Stimulated activated naive CD8-positive, alpha-beta T cell treated with anti-CD3 and anti-CD28 coated beads, Interleukin-15, amount 100 ng/mL, for 72 hours (primary cell): ENCODE results near the gene FRMD8.

ENCODE experiments used
- ATAC-seq: fragments of 150-1000 bp; cut with Tn5 transposase; 2 replicates; pipeline ENCODE4 v1.10.0; 2021; ENCODE audit warnings: mild to moderate bottlenecking, moderate library complexity
- DNase-seq, 2 donors: peaks; one replicate each; pipeline ENCODE4 v3.0.0; 2021 to 2022
- H3K27ac Mint-ChIP-seq, 2 donors: one replicate each; pipeline ENCODE4 v1.8.0; 2022; ENCODE audit warnings: mild to moderate bottlenecking in 2 of 2, mixed read lengths in 2 of 2, moderate library complexity in 2 of 2
- H3K27me3 Mint-ChIP-seq: one replicate; pipeline ENCODE4 v1.8.0; 2022; ENCODE audit warnings: mixed read lengths
- H3K4me1 Mint-ChIP-seq: one replicate; pipeline ENCODE4 v1.8.0; 2022; ENCODE audit warnings: mild to moderate bottlenecking, mixed read lengths
- H3K4me3 Mint-ChIP-seq, 2 donors: one replicate each; pipeline ENCODE4 v1.8.0; 2022; ENCODE audit warnings: mild to moderate bottlenecking in 2 of 2, mixed read lengths in 2 of 2, moderate library complexity in 1 of 2
- H3K9me3 Mint-ChIP-seq, 2 donors: one replicate each; pipeline ENCODE4 v1.8.0; 2022; ENCODE audit warnings: mixed read lengths in 2 of 2

FRMD8 gene

GRCh38 chr11:65420979-65421793 lies 34.7 kb downstream of the FRMD8 start:
- Mint-ChIP-seq H3K9me3 (peaks cover 0 to 10% of the 10 kb centered on the region in 2 donors), H3K4me1 (peaks cover 77% of the 10 kb centered on the region), H3K27ac (peak overlapping the region; percentile 99 to 100), H3K27me3 (peaks cover 7% of the 10 kb centered on the region), H3K4me3 (peak overlapping the region; percentile 90 to 97)
- ATAC-seq (peak; percentile 39), DNase-seq (peak; percentile 90 to 94)

GRCh38 chr11:65421794-65422632 lies 35.6 kb downstream of the FRMD8 start:
- peaks cover 77% of the 10 kb centered on the region for H3K4me1 Mint-ChIP-seq

GRCh38 chr11:65422633-65423515 lies 36.4 kb downstream of the FRMD8 start, which contains the start of gene NEAT1:
Gene NEAT1 (plus strand): TSS chr11:65422798.
- H3K4me3 Mint-ChIP-seq: peak within 1 kb of the TSS; percentile 90 to 97
- H3K27ac Mint-ChIP-seq: peak within 1 kb of the TSS; percentile 99 to 100
- H3K27me3 Mint-ChIP-seq: peaks cover 7% of the 10 kb centered on the region
- peaks cover 0 to 10% of the 10 kb centered on the region in 2 donors for H3K9me3 Mint-ChIP-seq
- peaks cover 77% of the 10 kb centered on the region for H3K4me1 Mint-ChIP-seq
- DNase-seq (peak; percentile 97 to 98), ATAC-seq (peak; percentile 4)

More at GRCh38 chr11:65421794-65422632, 35.6 kb downstream of the FRMD8 start:
- H3K27ac Mint-ChIP-seq: peak overlapping the region; percentile 99 to 100
- peak overlapping the region; percentile 90 to 97 for H3K4me3 Mint-ChIP-seq
- H3K27me3 Mint-ChIP-seq: peaks cover 7% of the 10 kb centered on the region
- peak; percentile 7 for ATAC-seq
- H3K9me3 Mint-ChIP-seq: peaks cover 0 to 10% of the 10 kb centered on the region in 2 donors
- DNase-seq: peak; percentile 98 to 99

GRCh38 chr11:65423516-65424204 lies 37.2 kb downstream of the FRMD8 start:
- peak overlapping the region; percentile 90 to 97 for H3K4me3 Mint-ChIP-seq
- peaks cover 78% of the 10 kb centered on the region for H3K4me1 Mint-ChIP-seq
- peaks cover 7% of the 10 kb centered on the region for H3K27me3 Mint-ChIP-seq
- DNase-seq (peak; percentile 68 to 71), ATAC-seq (no peak)
- H3K27ac Mint-ChIP-seq: peak overlapping the region; percentile 99 to 100
- peaks cover 0 to 10% of the 10 kb centered on the region in 2 donors for H3K9me3 Mint-ChIP-seq

- Mint-ChIP-seq H3K4me1 (peaks cover 77% of the 10 kb centered on the region), H3K9me3 (peaks cover 0 to 10% of the 10 kb centered on the region in 2 donors), H3K27ac (peak overlapping the region; percentile 99 to 100), H3K27me3 (peaks cover 7% of the 10 kb centered on the region), H3K4me3 (peak overlapping the region; percentile 90 to 97)
- DNase-seq: peak; percentile 86 to 88
- ATAC-seq: peak; percentile 26
These were observed 38.0 kb downstream of the FRMD8 start for GRCh38 chr11:65424205-65425104.

GRCh38 chr11:65425105-65425970 lies 38.9 kb downstream of the FRMD8 start:
- DNase-seq: peak; percentile 85 to 92
- H3K27ac Mint-ChIP-seq: peak overlapping the region; percentile 99 to 100
- peak overlapping the region; percentile 90 to 97 for H3K4me3 Mint-ChIP-seq
- H3K27me3 Mint-ChIP-seq: peaks cover 7% of the 10 kb centered on the region
- H3K9me3 Mint-ChIP-seq: peaks cover 0 to 10% of the 10 kb centered on the region in 2 donors
- ATAC-seq: peak; percentile 55
- peaks cover 79% of the 10 kb centered on the region for H3K4me1 Mint-ChIP-seq

GRCh38 chr11:65425971-65426838 lies 39.8 kb downstream of the FRMD8 start:
- Mint-ChIP-seq H3K4me1 (peaks cover 87% of the 10 kb centered on the region), H3K4me3 (peak overlapping the region; percentile 90 to 97), H3K27ac (peak overlapping the region; percentile 99 to 100), H3K27me3 (peaks cover 7% of the 10 kb centered on the region), H3K9me3 (peaks cover 0 to 10% of the 10 kb centered on the region in 2 donors)
- DNase-seq: peak; percentile 43
- ATAC-seq: peak; percentile 55

- Mint-ChIP-seq H3K4me1 (peaks cover 95% of the 10 kb centered on the region), H3K9me3 (peaks cover 0 to 10% of the 10 kb centered on the region in 2 donors), H3K27me3 (peaks cover 7% of the 10 kb centered on the region), H3K4me3 (peak overlapping the region; percentile 90 to 97), H3K27ac (peak overlapping the region; percentile 99 to 100)
- ATAC-seq (no peak), DNase-seq (peak; percentile 41 to 49)
These were observed 40.6 kb downstream of the FRMD8 start for GRCh38 chr11:65426839-65427690.

GRCh38 chr11:65427691-65428577 lies 41.5 kb downstream of the FRMD8 start:
- DNase-seq: peak in 1 of 2 donors; percentile 43
- ATAC-seq: no peak
- Mint-ChIP-seq H3K27me3 (peaks cover 3% of the 10 kb centered on the region), H3K27ac (peak overlapping the region; percentile 99 to 100), H3K4me1 (peaks cover 95% of the 10 kb centered on the region), H3K4me3 (peak overlapping the region; percentile 90 to 97), H3K9me3 (peaks cover 0 to 2% of the 10 kb centered on the region in 2 donors)

GRCh38 chr11:65428578-65429067 lies 42.2 kb downstream of the FRMD8 start:
- Mint-ChIP-seq H3K4me3 (peak overlapping the region; percentile 90 to 97), H3K4me1 (peaks cover 93% of the 10 kb centered on the region), H3K9me3 (no peaks in the 10 kb centered on the region), H3K27me3 (no peaks in the 10 kb centered on the region), H3K27ac (peak overlapping the region; percentile 99 to 100)
- no peak for ATAC-seq
- peak in 1 of 2 donors; percentile 11 for DNase-seq
